Effector memory CD8-positive, alpha-beta T cell (primary cell): Measurements from ENCODE around the gene RARA.
A peak's percentile ranks its signal among the peaks of the same experiment; 100 is the strongest.

Experiments used
- ATAC-seq: fragments of 150-1000 bp; cut with Tn5 transposase; replicated peaks from 2 replicates; pipeline ENCODE4 v1.10.0; 2021; ENCODE audit warnings: mild to moderate bottlenecking, moderate library complexity
- DNase-seq, 3 experiments: peaks; one replicate each; pipeline ENCODE4 v3.0.0; 2021
- H3K27ac Mint-ChIP-seq, 2 donors: one replicate each; pipeline ENCODE4 v1.8.0; 2022; ENCODE audit warnings: mild to moderate bottlenecking in 2 of 2, mixed read lengths in 2 of 2, moderate library complexity in 2 of 2
- H3K27me3 Mint-ChIP-seq, 2 donors: one replicate each; pipeline ENCODE4 v1.8.0; 2022; ENCODE audit warnings: mixed read lengths in 2 of 2
- H3K36me3 Mint-ChIP-seq: one replicate; pipeline ENCODE4 v1.8.0; 2022; ENCODE audit warnings: mild to moderate bottlenecking, moderate library complexity, mixed read lengths; ENCODE audit not compliant: insufficient read depth
- H3K4me1 Mint-ChIP-seq, 2 donors: one replicate each; pipeline ENCODE4 v1.8.0; 2022; ENCODE audit warnings: low read depth in 2 of 2, mixed read lengths in 2 of 2
- H3K4me3 Mint-ChIP-seq, 2 donors: one replicate each; pipeline ENCODE4 v1.8.0; 2022; ENCODE audit warnings: mild to moderate bottlenecking in 2 of 2, mixed read lengths in 2 of 2, moderate library complexity in 2 of 2
- H3K9me3 Mint-ChIP-seq, 2 donors: one replicate each; pipeline ENCODE4 v1.8.0; 2022; ENCODE audit warnings: mixed read lengths in 2 of 2

Gene RARA

DNA sequence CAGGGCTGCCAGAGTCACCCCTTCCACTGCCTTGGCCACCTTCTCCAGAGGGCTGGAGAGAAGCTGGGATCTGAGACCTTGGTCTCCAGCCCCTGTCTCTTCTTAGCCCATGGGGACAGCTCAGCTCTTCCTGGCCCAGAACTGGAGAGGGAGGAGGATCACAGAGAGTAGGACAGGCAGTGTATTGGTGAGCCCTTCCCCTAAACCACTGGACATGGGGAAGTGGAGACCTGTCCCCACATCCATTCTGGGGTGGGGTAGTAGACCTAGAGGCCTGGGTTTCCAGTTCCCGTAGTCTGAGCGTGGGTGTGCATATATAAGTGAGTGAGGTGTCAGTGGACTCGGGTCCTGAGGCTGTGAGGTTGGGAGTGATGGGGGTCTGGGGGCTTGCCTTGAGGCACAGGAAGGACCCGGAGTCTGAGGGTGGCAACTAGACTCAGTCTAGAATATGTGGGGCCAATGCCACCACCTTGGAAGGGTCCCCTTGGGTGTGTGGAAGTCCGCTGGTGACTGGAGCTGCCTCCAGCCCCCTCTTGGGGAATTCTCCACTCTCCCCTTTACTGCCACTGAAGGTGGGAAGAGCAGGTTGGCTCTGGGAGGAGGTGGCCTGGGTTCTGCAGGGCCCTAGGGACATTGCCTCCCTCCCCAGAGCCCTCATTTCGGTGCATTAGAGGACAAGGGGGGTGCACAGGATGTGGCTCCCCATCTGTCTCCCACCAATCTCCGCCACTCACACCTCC, 35.6 kb downstream of the RARA start:
- Mint-ChIP-seq H3K9me3 (no peaks in the 10 kb centered on the region), H3K27me3 (no peaks in the 10 kb centered on the region), H3K27ac (peak overlapping the region; percentile 96 to 97), H3K36me3 (peaks cover 93% of the 10 kb centered on the region), H3K4me3 (peak overlapping the region; percentile 71 to 79), H3K4me1 (peaks cover 59 to 76% of the 10 kb centered on the region in 2 donors)
- peak in 1 of 3 experiments; percentile 55 for DNase-seq
- ATAC-seq = peak; percentile 26

- Mint-ChIP-seq H3K36me3 (peaks cover 92% of the 10 kb centered on the region), H3K27me3 (no peaks in the 10 kb centered on the region), H3K4me1 (peaks cover 54 to 75% of the 10 kb centered on the region in 2 donors), H3K9me3 (no peaks in the 10 kb centered on the region), H3K27ac (peak overlapping the region; percentile 96 to 97), H3K4me3 (peak overlapping the region; percentile 71 to 79)
- DNase-seq (peak in 2 of 3 experiments; percentile 51 to 54), ATAC-seq (peak; percentile 16)
These were observed 36.4 kb downstream of the RARA start for GRCh38 chr17:40345161-40345993.

- peaks cover 85% of the 10 kb centered on the region for H3K36me3 Mint-ChIP-seq
- DNase-seq (no peak), ATAC-seq (no peak)
- H3K9me3 Mint-ChIP-seq = no peaks in the 10 kb centered on the region
- no peaks in the 10 kb centered on the region for H3K27me3 Mint-ChIP-seq
- peaks cover 48 to 71% of the 10 kb centered on the region in 2 donors for H3K4me1 Mint-ChIP-seq
- peak overlapping the region; percentile 96 to 97 for H3K27ac Mint-ChIP-seq
- H3K4me3 Mint-ChIP-seq = peak overlapping the region; percentile 71 to 79
These were observed 37.2 kb downstream of the RARA start for GRCh38 chr17:40345994-40346764.

GRCh38 chr17:40346765-40347158, 37.8 kb downstream of the RARA start:
- DNase-seq (peak in 2 of 3 experiments; percentile 34 to 40), ATAC-seq (peak; percentile 66)
- Mint-ChIP-seq H3K27me3 (no peaks in the 10 kb centered on the region), H3K9me3 (no peaks in the 10 kb centered on the region), H3K36me3 (peaks cover 82% of the 10 kb centered on the region), H3K4me3 (peak overlapping the region; percentile 48 to 79), H3K4me1 (peaks cover 50 to 73% of the 10 kb centered on the region in 2 donors), H3K27ac (peak overlapping the region; percentile 96 to 97)

DNA sequence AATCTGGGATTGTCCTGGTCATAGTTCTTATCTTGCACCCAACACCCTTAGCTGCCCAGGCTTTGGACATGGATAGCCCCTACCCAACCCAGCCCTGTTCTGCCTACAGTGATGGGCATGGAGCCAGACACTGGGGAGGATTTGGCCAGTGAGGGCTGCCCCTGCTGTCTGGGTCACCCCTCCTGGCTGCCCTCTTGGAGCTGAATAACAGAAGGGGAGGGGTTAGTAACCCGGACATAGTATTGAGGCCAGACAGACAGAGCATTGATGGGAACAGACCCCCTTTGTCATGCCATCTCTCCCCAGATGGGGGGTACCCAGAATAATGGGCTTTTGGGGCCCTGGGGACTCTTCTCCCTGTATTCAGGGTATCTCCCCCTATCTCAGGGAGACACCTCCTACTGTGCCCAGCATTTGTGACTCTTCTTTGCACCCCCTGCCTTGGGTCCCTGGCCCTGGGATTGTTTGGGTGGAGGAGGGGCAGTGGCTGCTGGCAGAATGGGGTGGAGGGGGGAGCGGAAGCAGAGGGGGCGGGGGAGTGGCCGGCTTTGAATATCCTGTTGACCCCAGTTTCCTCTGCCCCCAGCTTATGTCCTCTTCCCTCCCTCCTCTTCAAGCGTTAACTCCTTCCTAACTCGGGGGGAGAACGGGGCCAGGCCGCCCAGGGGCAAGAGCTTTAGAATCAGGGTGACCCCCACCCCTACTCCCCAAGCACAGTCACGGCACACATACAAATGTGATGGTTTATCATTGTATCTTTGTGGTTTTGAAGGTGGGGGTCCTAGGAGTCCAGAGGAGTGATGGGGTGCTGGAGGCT, 38.5 kb downstream of the RARA start:
- H3K4me1 Mint-ChIP-seq = peaks cover 55 to 79% of the 10 kb centered on the region in 2 donors
- peak overlapping the region; percentile 48 to 79 for H3K4me3 Mint-ChIP-seq
- DNase-seq = no peak
- H3K27me3 Mint-ChIP-seq = no peaks in the 10 kb centered on the region
- ATAC-seq = peak; percentile 2
- no peaks in the 10 kb centered on the region for H3K9me3 Mint-ChIP-seq
- peaks cover 82% of the 10 kb centered on the region for H3K36me3 Mint-ChIP-seq
- H3K27ac Mint-ChIP-seq = peak overlapping the region; percentile 96 to 97

DNA sequence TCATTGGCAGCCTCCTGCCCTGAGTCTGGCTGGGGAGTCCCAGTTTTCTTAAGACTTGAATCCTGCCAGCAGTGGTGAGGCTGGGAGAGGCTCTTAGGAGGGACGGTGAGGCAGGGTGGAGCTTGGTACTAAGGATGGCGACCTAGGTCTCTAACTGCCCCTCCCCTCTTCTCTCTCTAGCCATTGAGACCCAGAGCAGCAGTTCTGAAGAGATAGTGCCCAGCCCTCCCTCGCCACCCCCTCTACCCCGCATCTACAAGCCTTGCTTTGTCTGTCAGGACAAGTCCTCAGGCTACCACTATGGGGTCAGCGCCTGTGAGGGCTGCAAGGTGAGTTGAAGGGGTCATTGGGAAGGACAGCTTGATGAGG, 39.1 kb downstream of the RARA start:
- no peaks in the 10 kb centered on the region for H3K9me3 Mint-ChIP-seq
- ATAC-seq = no peak
- H3K4me3 Mint-ChIP-seq = peak overlapping the region; percentile 48 to 79
- DNase-seq = no peak
- H3K27ac Mint-ChIP-seq = peak overlapping the region; percentile 96 to 97
- H3K27me3 Mint-ChIP-seq = no peaks in the 10 kb centered on the region
- H3K4me1 Mint-ChIP-seq = peaks cover 54 to 81% of the 10 kb centered on the region in 2 donors
- peaks cover 82% of the 10 kb centered on the region for H3K36me3 Mint-ChIP-seq

GRCh38 chr17:40348562-40349476, 39.8 kb downstream of the RARA start:
- DNase-seq (no peak), ATAC-seq (no peak)
- Mint-ChIP-seq H3K27me3 (no peaks in the 10 kb centered on the region), H3K4me3 (peak overlapping the region in 1 of 2 donors; percentile 79), H3K27ac (peak overlapping the region; percentile 90 to 96), H3K9me3 (no peaks in the 10 kb centered on the region), H3K36me3 (peaks cover 81% of the 10 kb centered on the region), H3K4me1 (peaks cover 53 to 74% of the 10 kb centered on the region in 2 donors)

GRCh38 chr17:40349477-40349894, 40.5 kb downstream of the RARA start:
- Mint-ChIP-seq H3K27ac (peak overlapping the region; percentile 90 to 96), H3K27me3 (no peaks in the 10 kb centered on the region), H3K36me3 (peaks cover 79% of the 10 kb centered on the region), H3K9me3 (no peaks in the 10 kb centered on the region), H3K4me3 (peak overlapping the region in 1 of 2 donors; percentile 79), H3K4me1 (peaks cover 50 to 72% of the 10 kb centered on the region in 2 donors)
- DNase-seq (no peak), ATAC-seq (no peak)

DNA sequence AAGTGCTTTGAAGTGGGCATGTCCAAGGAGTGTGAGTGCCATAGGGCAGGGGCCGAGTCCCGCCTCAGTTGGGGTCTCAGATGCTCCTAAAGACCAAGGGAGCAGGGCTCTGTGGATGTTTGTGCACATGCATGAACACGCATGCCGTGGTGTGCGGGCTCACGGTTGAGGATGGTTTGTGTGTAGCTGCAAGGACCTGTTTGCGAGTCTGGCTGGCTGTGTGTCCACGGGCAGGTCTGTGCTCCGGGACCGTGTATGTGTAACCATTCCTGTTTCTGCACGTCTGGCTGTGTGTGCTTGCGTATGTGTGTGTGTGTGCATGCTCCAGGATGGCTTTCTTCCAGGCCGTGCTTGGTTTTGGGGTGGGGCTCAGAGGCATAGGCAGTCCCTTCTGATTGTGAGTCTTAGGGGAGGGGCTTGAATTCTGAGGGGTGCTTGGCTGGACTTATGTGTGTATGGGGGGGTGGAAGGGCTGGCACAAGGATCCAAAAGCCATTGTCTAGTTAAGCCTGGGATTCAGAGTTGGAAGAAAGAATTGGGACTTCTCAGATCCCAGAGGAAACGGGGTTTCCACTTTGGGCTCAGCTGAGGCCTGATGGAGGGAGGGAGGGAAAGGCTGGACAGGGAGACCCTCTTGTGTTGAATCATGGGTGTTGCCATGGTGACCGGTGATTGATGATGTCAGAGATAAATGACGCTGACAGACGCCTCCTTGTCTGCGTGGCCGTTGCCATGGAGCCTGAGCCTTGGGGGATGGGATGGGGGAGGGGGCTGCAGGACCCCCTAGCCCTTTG, 41.1 kb downstream of the RARA start:
- Mint-ChIP-seq H3K4me3 (peak overlapping the region in 1 of 2 donors; percentile 79), H3K27ac (peak overlapping the region; percentile 90 to 96), H3K36me3 (peaks cover 79% of the 10 kb centered on the region), H3K9me3 (no peaks in the 10 kb centered on the region), H3K27me3 (no peaks in the 10 kb centered on the region), H3K4me1 (peaks cover 44 to 66% of the 10 kb centered on the region in 2 donors)
- DNase-seq (no peak), ATAC-seq (no peak)

DNA sequence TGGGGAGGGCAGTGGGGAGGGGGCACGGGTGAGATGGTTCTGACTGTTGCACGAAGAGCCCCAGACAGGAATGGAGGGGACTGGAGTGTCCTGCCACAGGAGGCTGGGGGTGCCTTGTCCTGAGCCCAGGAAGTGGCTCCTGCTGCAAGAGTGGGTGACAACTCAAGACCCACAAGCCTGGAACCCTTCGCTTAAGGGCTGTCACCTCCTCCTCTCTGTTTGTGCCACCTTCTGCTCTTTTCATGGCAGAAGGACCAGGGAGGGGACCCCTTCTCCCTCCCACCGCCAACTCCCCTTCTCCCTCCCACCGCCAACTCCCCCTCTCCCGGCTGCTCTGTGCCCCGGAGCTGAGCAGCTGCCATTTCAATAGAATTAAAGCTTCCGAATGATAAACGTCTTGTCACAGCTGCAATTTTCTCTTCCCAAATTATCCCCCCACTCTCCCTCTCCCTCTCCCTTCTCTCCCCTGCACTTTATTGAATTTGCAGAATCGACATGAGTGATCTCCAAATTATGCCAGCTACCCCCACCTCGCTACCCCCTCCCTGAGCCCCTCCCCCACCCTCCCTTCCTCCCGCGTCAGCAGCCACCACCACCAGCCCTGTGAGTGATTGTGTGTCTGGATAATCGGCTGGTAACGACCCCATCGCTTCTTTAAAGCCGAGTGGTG, 41.8 kb downstream of the RARA start:
- no peak for ATAC-seq
- Mint-ChIP-seq H3K9me3 (no peaks in the 10 kb centered on the region), H3K36me3 (peaks cover 79% of the 10 kb centered on the region)

More for the DNA sequence above, 41.8 kb downstream of the RARA start:
- H3K27me3 Mint-ChIP-seq = no peaks in the 10 kb centered on the region
- no peak overlapping the region for H3K4me3 Mint-ChIP-seq
- peak overlapping the region; percentile 35 to 90 for H3K27ac Mint-ChIP-seq
- peaks cover 40 to 59% of the 10 kb centered on the region in 2 donors for H3K4me1 Mint-ChIP-seq
- no peak for DNase-seq
